GM06990 (cell line): Measurements from ENCODE around the gene FNIP1.

ENCODE experiments used
- DNase-seq: peaks from one replicate; pipeline ENCODE4 v3.0.0-alpha.2; 2011; ENCODE audit not compliant: insufficient read length; ENCODE audit errors: extremely low read depth
- H3K27me3 ChIP-seq: replicated peaks from 2 replicates; pipeline ENCODE4 v1.6.0; 2011; ENCODE audit warnings: low read length; ENCODE audit not compliant: control insufficient read depth, insufficient read depth
- H3K36me3 ChIP-seq: 2 replicates; pipeline ENCODE4 v1.5.1; 2011; ENCODE audit warnings: low read length; ENCODE audit not compliant: control insufficient read depth, insufficient read depth
- H3K4me3 ChIP-seq: replicated peaks from 2 replicates; pipeline ENCODE4 v1.5.1; 2011; ENCODE audit warnings: low read depth, mild to moderate bottlenecking, control low read depth, low read length
- TF ChIP-seq, protein P1 (sequence below): IDR thresholded peaks from 2 replicates; pipeline ENCODE4 v1.5.1; 2011; ENCODE audit warnings: low read length, control low read depth, mild to moderate bottlenecking, inconsistent platforms; ENCODE audit not compliant: insufficient read depth, poor library complexity, severe bottlenecking

Gene FNIP1

DNA sequence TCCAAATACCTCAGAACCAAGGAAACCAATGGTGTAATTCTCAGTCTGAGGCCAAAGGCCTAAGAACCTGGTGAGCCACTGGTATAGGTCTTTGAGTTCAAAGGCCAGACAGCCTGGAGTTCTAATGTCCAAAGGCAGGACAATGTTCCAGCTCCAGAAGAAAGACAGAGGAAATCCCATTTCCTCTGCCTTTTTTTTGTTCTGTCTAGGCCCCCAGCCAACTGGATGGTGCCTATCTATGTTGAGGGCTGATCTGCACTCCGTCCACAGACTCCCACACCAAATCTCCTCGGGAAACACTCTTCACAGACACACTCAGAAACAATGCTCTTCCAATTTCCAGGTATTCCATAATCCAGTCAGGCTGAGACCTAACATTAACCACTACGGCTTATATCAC lies 30.1 kb downstream of the FNIP1 start:
- no peaks in the 10 kb centered on the region for H3K27me3 ChIP-seq
- no peak for DNase-seq
- H3K36me3 ChIP-seq = peaks cover 1% of the 10 kb centered on the region; the same call in 1 of the 2 replicates
- H3K4me3 ChIP-seq = no peak overlapping the region
- TF ChIP-seq, protein P1, sequence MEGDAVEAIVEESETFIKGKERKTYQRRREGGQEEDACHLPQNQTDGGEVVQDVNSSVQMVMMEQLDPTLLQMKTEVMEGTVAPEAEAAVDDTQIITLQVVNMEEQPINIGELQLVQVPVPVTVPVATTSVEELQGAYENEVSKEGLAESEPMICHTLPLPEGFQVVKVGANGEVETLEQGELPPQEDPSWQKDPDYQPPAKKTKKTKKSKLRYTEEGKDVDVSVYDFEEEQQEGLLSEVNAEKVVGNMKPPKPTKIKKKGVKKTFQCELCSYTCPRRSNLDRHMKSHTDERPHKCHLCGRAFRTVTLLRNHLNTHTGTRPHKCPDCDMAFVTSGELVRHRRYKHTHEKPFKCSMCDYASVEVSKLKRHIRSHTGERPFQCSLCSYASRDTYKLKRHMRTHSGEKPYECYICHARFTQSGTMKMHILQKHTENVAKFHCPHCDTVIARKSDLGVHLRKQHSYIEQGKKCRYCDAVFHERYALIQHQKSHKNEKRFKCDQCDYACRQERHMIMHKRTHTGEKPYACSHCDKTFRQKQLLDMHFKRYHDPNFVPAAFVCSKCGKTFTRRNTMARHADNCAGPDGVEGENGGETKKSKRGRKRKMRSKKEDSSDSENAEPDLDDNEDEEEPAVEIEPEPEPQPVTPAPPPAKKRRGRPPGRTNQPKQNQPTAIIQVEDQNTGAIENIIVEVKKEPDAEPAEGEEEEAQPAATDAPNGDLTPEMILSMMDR = no peak

DNA sequence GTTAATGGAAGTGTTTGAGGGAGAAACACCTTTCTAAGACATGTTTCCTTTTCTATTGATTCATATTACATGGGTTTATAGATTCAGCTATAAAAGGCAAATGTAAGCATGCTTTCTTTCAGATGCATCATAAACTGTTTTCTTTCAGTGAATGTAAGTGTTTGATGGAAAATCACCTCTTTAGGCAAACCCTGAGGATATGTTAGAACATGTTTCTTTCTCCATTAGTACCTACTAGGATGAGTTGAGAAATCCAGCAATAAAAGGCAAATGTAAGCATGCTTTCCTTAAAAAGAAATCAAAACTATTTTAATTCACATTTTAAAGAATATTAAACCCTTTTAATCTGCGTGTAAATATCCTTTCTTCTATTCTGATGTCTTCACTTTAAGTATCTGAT lies 31.6 kb downstream of the FNIP1 start:
- Histone ChIP-seq H3K4me3 (no peak overlapping the region), H3K36me3 (peaks cover 1% of the 10 kb centered on the region; the same call in 1 of the 2 replicates), H3K27me3 (no peaks in the 10 kb centered on the region)
- TF ChIP-seq, protein P1 = no peak
- DNase-seq = no peak

DNA sequence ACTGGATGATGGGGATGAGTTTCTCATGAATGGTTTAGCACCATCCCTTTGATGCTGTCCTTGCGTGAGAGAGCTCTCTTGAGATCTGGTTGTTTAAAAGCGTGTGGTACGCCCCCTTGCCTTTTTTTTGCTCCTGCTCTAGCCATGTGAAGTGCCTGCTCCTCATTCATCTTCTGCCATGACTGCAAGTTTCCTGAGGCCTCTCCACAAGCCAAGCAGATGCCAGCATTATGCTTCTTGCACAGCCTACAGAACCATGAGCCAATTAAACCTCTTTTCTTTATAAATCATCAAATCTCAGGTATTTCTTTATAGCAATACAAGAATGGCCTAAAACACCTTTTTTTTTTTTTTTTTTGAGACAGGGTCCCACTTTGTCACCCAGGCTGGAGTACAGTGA lies 32.8 kb downstream of the FNIP1 start:
- DNase-seq = no peak
- TF ChIP-seq, protein P1 = no peak
- Histone ChIP-seq H3K27me3 (no peaks in the 10 kb centered on the region), H3K36me3 (peaks cover 1% of the 10 kb centered on the region; the same call in 1 of the 2 replicates), H3K4me3 (no peak overlapping the region)

DNA sequence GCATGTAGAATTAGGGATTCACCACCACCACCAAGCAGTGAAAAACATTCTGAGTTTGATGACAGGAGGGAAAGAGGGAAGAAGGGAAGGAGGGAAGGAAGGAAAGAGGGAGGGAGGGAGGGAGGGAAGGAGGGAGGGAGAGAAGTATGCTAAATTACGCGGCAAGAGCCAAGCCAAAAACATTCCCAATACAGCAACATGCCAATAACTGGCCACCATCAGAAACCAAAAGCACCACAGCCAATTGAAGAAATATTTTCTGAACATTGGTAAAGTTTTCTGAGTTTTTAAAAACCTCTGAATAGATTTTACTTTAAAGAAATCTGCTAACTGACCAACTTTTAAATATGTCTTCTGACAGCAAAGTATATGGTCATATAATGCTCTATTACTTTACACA lies 36.0 kb downstream of the FNIP1 start:
- Histone ChIP-seq H3K4me3 (no peak overlapping the region), H3K36me3 (peaks cover 1% of the 10 kb centered on the region; the same call in 1 of the 2 replicates), H3K27me3 (no peaks in the 10 kb centered on the region)
- DNase-seq = no peak
- TF ChIP-seq, protein P1 = no peak

DNA sequence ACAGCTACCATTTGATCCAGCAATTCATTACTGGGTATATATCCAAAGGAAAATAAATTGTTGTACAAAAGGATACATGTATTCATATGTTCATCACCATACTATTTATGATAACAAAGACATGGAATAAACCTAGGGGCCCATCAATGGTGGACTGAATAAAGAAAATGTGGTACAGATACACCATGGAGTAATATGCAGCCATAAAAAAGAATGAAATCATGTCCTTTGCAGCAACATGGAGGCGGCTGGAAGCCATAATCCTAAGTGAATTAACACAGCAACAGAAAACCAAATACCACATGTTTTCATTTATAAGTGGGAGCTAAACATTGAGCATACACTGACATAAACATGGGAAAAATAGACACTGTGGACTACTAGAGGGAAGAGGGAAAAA lies 37.1 kb downstream of the FNIP1 start:
- no peaks in the 10 kb centered on the region for H3K27me3 ChIP-seq
- DNase-seq = no peak
- no peak overlapping the region for H3K4me3 ChIP-seq
- TF ChIP-seq, protein P1 = no peak
- peaks cover 1% of the 10 kb centered on the region; the same call in 1 of the 2 replicates for H3K36me3 ChIP-seq

DNA sequence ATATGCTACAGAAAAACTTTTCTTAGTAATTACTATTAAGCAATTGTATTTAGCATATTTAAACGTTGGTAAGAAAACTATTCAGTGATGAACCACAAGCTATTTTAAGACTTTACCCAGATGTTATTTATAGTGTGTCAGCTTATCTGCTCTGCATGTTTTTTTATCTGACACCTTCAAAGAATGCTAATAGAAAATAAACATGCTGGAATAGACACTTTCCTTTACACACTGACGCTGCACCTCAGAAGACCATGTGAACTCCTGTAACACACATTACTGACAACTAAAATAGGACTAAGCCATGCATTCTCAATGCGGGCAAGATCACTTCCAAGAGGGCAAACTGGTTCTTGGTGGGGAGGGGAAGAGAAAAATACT lies 38.3 kb downstream of the FNIP1 start:
- TF ChIP-seq, protein P1 = no peak
- no peaks in the 10 kb centered on the region for H3K36me3 ChIP-seq
- H3K4me3 ChIP-seq = no peak overlapping the region
- H3K27me3 ChIP-seq = no peaks in the 10 kb centered on the region
- no peak for DNase-seq
